H1 (cell line): Measurements from ENCODE around the gene RALGAPA2. TPM values are rescaled to one million over a fixed set of nuclear protein-coding genes. Genes with fewer than 3 reads are reported as not detected.

Experiments
- CTCF ChIA-PET: fragments of 300-600 bp; sonication (Branson Sonifier 250); formaldehyde crosslinking; loops from one replicate; lab custom pipeline; 2021; ENCODE audit not compliant: partially characterized antibody; lab: Charles Lee
- POLR2A ChIA-PET: fragments of 300-600 bp; sonication (Branson Sonifier 250); formaldehyde crosslinking; loops from one replicate; lab custom pipeline; 2021; ENCODE audit warnings: inconsistent platforms; ENCODE audit not compliant: partially characterized antibody; lab: Charles Lee
- DNase-seq, 2 experiments: peaks; one replicate each; pipeline versions ENCODE4 v3.0.0 to v3.0.0-alpha.2; 2010 to 2022; ENCODE audit warnings: low spot score in 2 of 2, low read depth in 1 of 2, mixed read lengths in 1 of 2
- FAIRE-seq: peaks from 2 replicates; lab custom pipeline; 2011; peaks lifted over from hg19 to GRCh38; lab: Jason Lieb, UNC
- H2AFZ ChIP-seq: 2 replicates; pipeline ENCODE4 v1.8.1; 2012; ENCODE audit warnings: low read length, inconsistent platforms
- H2AK5ac ChIP-seq: 2 replicates; pipeline ENCODE4 v1.6.1; 2013; ENCODE audit warnings: low read depth, low read length
- H2BK120ac ChIP-seq: replicated peaks from 2 replicates; pipeline ENCODE3; 2013; ENCODE audit warnings: low read depth, low read length, inconsistent platforms
- H2BK12ac ChIP-seq: 2 replicates; pipeline ENCODE4 v1.6.1; 2013; ENCODE audit warnings: low read depth, low read length
- H2BK15ac ChIP-seq: 2 replicates; pipeline ENCODE4 v1.6.1; 2013; ENCODE audit warnings: low read length
- H2BK20ac ChIP-seq: 2 replicates; pipeline ENCODE4 v1.6.1; 2013; ENCODE audit warnings: low read length
- H2BK5ac ChIP-seq: 2 replicates; pipeline ENCODE4 v1.6.1; 2013; ENCODE audit warnings: low read depth, low read length
- H3K14ac ChIP-seq: 2 replicates; pipeline ENCODE4 v1.6.1; 2013; ENCODE audit warnings: inconsistent platforms; ENCODE audit not compliant: insufficient read length
- H3K18ac ChIP-seq: 2 replicates; pipeline ENCODE4 v1.6.1; 2013; ENCODE audit warnings: low read length; ENCODE audit errors: extremely low read depth
- H3K23ac ChIP-seq: 2 replicates; pipeline ENCODE4 v1.6.1; 2013; ENCODE audit warnings: inconsistent platforms; ENCODE audit not compliant: insufficient read length
- H3K23me2 ChIP-seq: 2 replicates; pipeline ENCODE4 v1.6.1; 2013; ENCODE audit warnings: low read depth, low read length
- H3K27ac ChIP-seq: 2 replicates; pipeline ENCODE4 v1.6.1; 2011; ENCODE audit warnings: low read depth, low read length, inconsistent platforms
- H3K27me3 ChIP-seq, 4 experiments: replicated peaks in 1 of 4; 1 replicate in 1 of 4; 2 replicates in 3 of 4; pipeline versions ENCODE4 v1.6.1 to v1.8.1; 2011 to 2013; ENCODE audit warnings: low read length in 3 of 4, mild to moderate bottlenecking in 3 of 4, inconsistent platforms in 2 of 4, mixed read lengths in 2 of 4, moderate library complexity in 1 of 4; ENCODE audit not compliant: control insufficient read depth in 3 of 4, insufficient read depth in 3 of 4; ENCODE audit errors: extremely low read depth in 1 of 4
- H3K36me3 ChIP-seq, 4 experiments: 2 replicates each; pipeline versions ENCODE4 v1.6.1 to v1.8.1; 2011 to 2013; ENCODE audit warnings: mild to moderate bottlenecking in 4 of 4, low read length in 3 of 4, moderate library complexity in 2 of 4, control low read depth in 1 of 4, inconsistent platforms in 1 of 4; ENCODE audit not compliant: insufficient read depth in 4 of 4, control insufficient read depth in 2 of 4
- H3K4ac ChIP-seq: replicated peaks from 2 replicates; pipeline ENCODE3; 2013; ENCODE audit warnings: low read length, low read depth, mixed read lengths, inconsistent platforms; ENCODE audit not compliant: insufficient read length
- H3K4me1 ChIP-seq, 4 experiments: replicated peaks in 1 of 4; 1 replicate in 1 of 4; 2 replicates in 3 of 4; pipeline versions ENCODE4 v1.6.1 to v1.8.1; 2011 to 2013; ENCODE audit warnings: low read length in 3 of 4, inconsistent platforms in 2 of 4, mixed read lengths in 1 of 4; ENCODE audit not compliant: insufficient read depth in 4 of 4, control insufficient read depth in 3 of 4
- H3K4me2 ChIP-seq, 2 experiments: 2 replicates each; pipeline versions ENCODE4 v1.6.1 to v1.8.1; 2011 to 2013; ENCODE audit warnings: low read depth in 2 of 2, low read length in 2 of 2, control low read depth in 1 of 2, inconsistent platforms in 1 of 2, mild to moderate bottlenecking in 1 of 2; ENCODE audit not compliant: insufficient read depth in 1 of 2
- H3K4me3 ChIP-seq, 4 experiments: fragments of 200-600, 300-600 bp in 1 of 4; sonication (generic), shearing (Covaris generic), sonication (Bioruptor Twin) in 1 of 4; 2 replicates each; pipeline versions ENCODE4 v1.5.1 to v1.8.1; 2011 to 2016; ENCODE audit warnings: low read length in 4 of 4, low read depth in 3 of 4, control low read depth in 2 of 4, inconsistent platforms in 2 of 4, mild to moderate bottlenecking in 2 of 4, mixed read lengths in 1 of 4, moderate library complexity in 1 of 4; ENCODE audit not compliant: insufficient read depth in 2 of 4; ENCODE audit errors: extremely low read depth in 1 of 4
- H3K56ac ChIP-seq: replicated peaks from 2 replicates; pipeline ENCODE3; 2013; ENCODE audit warnings: low read depth, mild to moderate bottlenecking, mixed read lengths, low read length, inconsistent platforms; ENCODE audit not compliant: insufficient read length
- H3K79me1 ChIP-seq: 2 replicates; pipeline ENCODE4 v1.6.1; 2013; ENCODE audit warnings: low read depth, low read length, control low read depth
- H3K79me2 ChIP-seq, 2 experiments: 2 replicates each; pipeline versions ENCODE4 v1.6.1 to v1.8.1; 2012 to 2013; ENCODE audit warnings: low read length in 2 of 2, mild to moderate bottlenecking in 2 of 2, inconsistent platforms in 1 of 2; ENCODE audit not compliant: insufficient read depth in 2 of 2, control insufficient read depth in 1 of 2
- H3K9ac ChIP-seq, 4 experiments: replicated peaks in 1 of 4; 1 replicate in 1 of 4; 2 replicates in 3 of 4; pipeline versions ENCODE4 v1.6.1 to v1.8.1; 2011 to 2013; ENCODE audit warnings: low read depth in 3 of 4, low read length in 3 of 4, control low read depth in 2 of 4, mild to moderate bottlenecking in 2 of 4, moderate library complexity in 2 of 4, inconsistent platforms in 1 of 4; ENCODE audit errors: extremely low read depth in 1 of 4
- H3K9me3 ChIP-seq, 2 experiments: 2 replicates each; pipeline versions ENCODE4 v1.6.1 to v1.8.1; 2012 to 2013; ENCODE audit warnings: mild to moderate bottlenecking in 2 of 2, moderate library complexity in 2 of 2, control low read depth in 1 of 2, inconsistent platforms in 1 of 2, low read depth in 1 of 2, low read length in 1 of 2, mixed read lengths in 1 of 2; ENCODE audit not compliant: insufficient read depth in 2 of 2
- H4K20me1 ChIP-seq, 2 experiments: replicated peaks in 1 of 2; 2 replicates each; pipeline versions ENCODE3 to v1.8.1; 2011 to 2013; ENCODE audit warnings: inconsistent platforms in 2 of 2, low read length in 2 of 2, mild to moderate bottlenecking in 1 of 2; ENCODE audit not compliant: insufficient read depth in 2 of 2, control insufficient read depth in 1 of 2
- H4K5ac ChIP-seq: 2 replicates; pipeline ENCODE4 v1.6.1; 2013; ENCODE audit warnings: low read length, low read depth, mixed read lengths, inconsistent platforms; ENCODE audit not compliant: insufficient read length
- H4K8ac ChIP-seq: 2 replicates; pipeline ENCODE4 v1.8.0; 2013; ENCODE audit warnings: mild to moderate bottlenecking, moderate library complexity, low read length, inconsistent platforms; ENCODE audit not compliant: insufficient read depth; ENCODE audit errors: extremely low read depth
- H4K91ac ChIP-seq: replicated peaks from 2 replicates; pipeline ENCODE3; 2013; ENCODE audit warnings: low read length, mixed read lengths, inconsistent platforms; ENCODE audit not compliant: insufficient read length
- CEBPB ChIP-seq: IDR thresholded peaks from 2 replicates; pipeline ENCODE4 v1.6.1; 2012; ENCODE audit warnings: low read depth, low read length
- PHF8 ChIP-seq: fragments of 200-600 bp; sonication (generic); conservative IDR thresholded peaks from 2 replicates; pipeline ENCODE4 v1.7.1; 2012; ENCODE audit warnings: low read depth, mild to moderate bottlenecking, inconsistent platforms, low read length, moderate library complexity
- RAD21 ChIP-seq, 2 experiments: IDR thresholded peaks in 1 of 2; conservative IDR thresholded peaks in 1 of 2; 2 replicates each; pipeline ENCODE4 v1.6.1; 2011; ENCODE audit warnings: low read depth in 2 of 2, low read length in 2 of 2, improper control_type of control experiment in 1 of 2, inconsistent platforms in 1 of 2, mild to moderate bottlenecking in 1 of 2, moderate library complexity in 1 of 2
- RBBP5 ChIP-seq: IDR thresholded peaks from 2 replicates; pipeline ENCODE4 v1.7.1; 2012; ENCODE audit warnings: low read depth, mild to moderate bottlenecking, inconsistent platforms, low read length, moderate library complexity, borderline replicate concordance
- TAF1 ChIP-seq: IDR thresholded peaks from 2 replicates; pipeline ENCODE4 v1.6.1; 2011; ENCODE audit warnings: mild to moderate bottlenecking, low read depth, low read length
- TAF7 ChIP-seq: optimal IDR thresholded peaks from 2 replicates; pipeline ENCODE3; 2011; ENCODE audit warnings: low read depth, mild to moderate bottlenecking, inconsistent platforms, low read length, moderate library complexity, borderline replicate concordance
- TBP ChIP-seq: IDR thresholded peaks from 2 replicates; pipeline ENCODE4 v1.6.1; 2011; ENCODE audit warnings: low read depth, low read length, improper control_type of control experiment
- TEAD4 ChIP-seq: IDR thresholded peaks from 2 replicates; pipeline ENCODE4 v1.6.1; 2012; ENCODE audit warnings: low read depth, low read length, inconsistent platforms, mixed read lengths
- WGBS, 2 experiments: shearing (Covaris generic) in 1 of 2; methylation state at CpG; one replicate each; pipeline versions ENCODE4 v1.1.6 to v1.1.7; 2013 to 2015; ENCODE audit warnings: low lambda C conversion rate in 2 of 2, mixed read lengths in 2 of 2, inconsistent platforms in 1 of 2, low coverage in 1 of 2, missing lambda C conversion rate in 1 of 2; ENCODE audit not compliant: insufficient replicate concordance in 2 of 2, insufficient coverage in 1 of 2, insufficient read length in 1 of 2; ENCODE audit errors: extremely low coverage in 1 of 2, missing lambda C conversion rate in 1 of 2; 5-methylcytosine and 5-hydroxymethylcytosine counted together
- polyA plus RNA-seq, 7 experiments: library from polyadenylated mRNA; depleted of rRNA in 3 of 7; stranded (reverse) in 5 of 7; unstranded in 2 of 7; fragments of >200 nt in 5 of 7; fragments of 200-250 nt in 2 of 7; gene quantifications; 1 replicate in 5 of 7; 2 replicates in 1 of 7; 4 replicates in 1 of 7; pipeline versions ENCODE4 v1.2.1 to v1.2.3, GENCODE V29; 2011 to 2013; ENCODE audit warnings: missing spikeins in 2 of 7, mixed read lengths in 2 of 7
- total RNA-seq: library from RNA; stranded (reverse); fragmentation: NEBNext Ultra II Directional; extraction: Animal tissue kit (Norgen Biotek cat#: 25700); gene quantifications from 2 replicates; pipeline ENCODE4 v1.2.1, GENCODE V29; 2021

Gene RALGAPA2
- total and polyA plus RNA-seq, 2 of the 8 experiments (the other 6 are each of a cell fraction or from before 2014, with no cell fraction given): 5.1 to 25.5 TPM

DNA sequence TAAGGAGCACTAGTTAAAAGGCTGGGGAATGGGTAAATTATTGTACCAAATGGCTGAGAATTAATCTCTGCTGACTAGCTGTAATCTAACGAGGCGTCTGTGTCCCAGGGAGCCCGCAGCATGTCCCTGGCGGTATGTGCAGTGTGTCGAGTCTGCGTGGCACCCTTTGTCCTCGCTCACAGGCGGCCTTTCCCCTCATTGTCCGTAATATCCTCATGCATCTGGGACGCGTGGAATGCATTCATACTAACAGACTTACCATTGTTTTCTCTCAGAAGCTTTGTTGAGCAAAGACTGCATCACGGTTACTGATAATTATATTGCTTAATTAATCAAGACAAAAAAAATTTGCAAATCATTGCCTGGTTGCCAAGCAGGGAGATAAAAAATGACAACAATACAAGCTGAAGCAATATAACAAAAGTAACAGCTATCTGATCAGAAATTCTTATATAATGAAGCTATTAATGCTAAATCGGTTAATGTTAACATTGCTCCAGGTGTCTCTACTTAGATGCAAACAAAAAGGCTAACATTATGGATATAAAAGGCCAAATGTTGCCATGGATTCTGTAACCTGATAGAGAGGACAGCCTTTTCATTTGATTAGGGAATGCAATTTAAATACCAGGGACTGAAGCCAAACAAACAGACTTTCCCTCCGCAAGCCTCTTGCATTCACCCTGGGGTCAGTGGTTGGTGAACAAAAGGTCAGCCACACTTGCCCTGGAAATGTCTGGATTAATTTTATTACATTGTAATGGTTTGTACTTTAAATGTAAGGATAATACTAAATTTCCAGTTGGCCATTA, 219.7 kb downstream of the RALGAPA2 start:
- no peaks in the 10 kb centered on the region for H3K9me3 ChIP-seq
- no peak overlapping the region for H3K4ac ChIP-seq
- H4K91ac ChIP-seq: no peak overlapping the region
- no peaks in the 10 kb centered on the region for H3K79me1 ChIP-seq
- no peak overlapping the region for H3K23ac ChIP-seq
- H3K14ac ChIP-seq: no peak overlapping the region
- 0 out of 4 replicates have a peak overlapping the region, but pooled peaks have one; percentile 4 to 24 for H3K4me2 ChIP-seq
- no peak overlapping the region for H2AFZ ChIP-seq
- no peaks in the 10 kb centered on the region for H3K27me3 ChIP-seq
- H3K27ac ChIP-seq: peak overlapping the region; percentile 38
- FAIRE-seq: no peak
- H3K36me3 ChIP-seq: no peaks in the 10 kb centered on the region
- no peak overlapping the region for H3K18ac ChIP-seq
- H2AK5ac ChIP-seq: no peak overlapping the region
- H3K56ac ChIP-seq: no peak overlapping the region
- no peak overlapping the region for H2BK15ac ChIP-seq
- CTCF ChIA-PET: interaction anchor here (0.6 to 1.2 kb wide), 4 partner anchors 28 to 78 kb away, joined by 3 read pairs; no protein-coding TSS in a partner anchor
- H4K20me1 ChIP-seq: no peaks in the 10 kb centered on the region
- H3K4me1 ChIP-seq: peaks cover 0 to 16% (median 10%) of the 10 kb centered on the region in 4 experiments; a peak in 5 of 7 replicates
- H2BK20ac ChIP-seq: no peak overlapping the region
- no peaks in the 10 kb centered on the region for H3K79me2 ChIP-seq
- peak overlapping the region; percentile 66 for H4K8ac ChIP-seq
- H3K23me2 ChIP-seq: no peaks in the 10 kb centered on the region
- H3K9ac ChIP-seq: no peak overlapping the region
- TF ChIP-seq TAF1 (no peak), PHF8 (no peak), RBBP5 (no peak), CEBPB (no peak), TBP (no peak), RAD21 (IDR thresholded peaks at IDR 0.05 in 1 of 2, conservative IDR thresholded peaks at IDR 0.05 in 1 of 2; ENCODE audit: low read depth in 2 of 2, low read length in 2 of 2) (no peak), TAF7 (no peak), TEAD4 (peak; percentile 68; the same call in 1 of the 2 replicates)
- no peak overlapping the region for H2BK5ac ChIP-seq
- POLR2A ChIA-PET: interaction anchor here (1.0 to 1.1 kb wide), 2 partner anchors 29 to 40 kb away, joined by 3 to 4 read pairs; no protein-coding TSS in a partner anchor
- H2BK12ac ChIP-seq: no peak overlapping the region
- no peak overlapping the region; a peak in 1 of 8 replicates for H3K4me3 ChIP-seq
- no peak overlapping the region for H2BK120ac ChIP-seq
- no peak for DNase-seq
- WGBS, 2 experiments: 48% methylated on average over 14 of the region's 14 CpGs; no CpG with 5 or more reads in 1 of the 2 experiments
- no peak overlapping the region for H4K5ac ChIP-seq
